DOHH2 (cell line): ENCODE results near the gene MRPS30.
"Not testable (repeated sequence)": the region's sequence is repeated elsewhere in the genome, so short reads cannot be mapped to it uniquely, and the experiment has no call there.

Source experiments
- H3F3A ChIP-seq: fragments of 200-600 bp; sonication (generic), shearing (Covaris generic); 2 replicates; pipeline ENCODE4 v1.6.0; 2016; ENCODE audit warnings: antibody characterized with exemption, mild to moderate bottlenecking; ENCODE audit not compliant: control insufficient read depth, insufficient read depth
- H3K27ac ChIP-seq: fragments of 200-600 bp; sonication (generic); 2 replicates; pipeline ENCODE4 v1.5.1; 2014; ENCODE audit warnings: low read depth, mild to moderate bottlenecking, low read length, moderate library complexity
- H3K27me3 ChIP-seq: fragments of 200-600 bp; sonication (generic); 2 replicates; pipeline ENCODE4 v1.6.1; 2014; ENCODE audit warnings: mild to moderate bottlenecking, low read length, mixed read lengths; ENCODE audit not compliant: control insufficient read depth
- H3K36me3 ChIP-seq: fragments of 200-600 bp; sonication (generic); 2 replicates; pipeline ENCODE4 v1.6.1; 2014; ENCODE audit warnings: mild to moderate bottlenecking, low read length, moderate library complexity, mixed read lengths; ENCODE audit not compliant: control insufficient read depth
- H3K4me1 ChIP-seq: fragments of 200-600 bp; sonication (generic); 2 replicates; pipeline ENCODE4 v1.6.1; 2014; ENCODE audit warnings: mild to moderate bottlenecking, low read length, mixed read lengths; ENCODE audit not compliant: control insufficient read depth
- H3K4me2 ChIP-seq: fragments of 200-600 bp; sonication (generic); 2 replicates; pipeline ENCODE4 v1.6.0; 2014; ENCODE audit warnings: mild to moderate bottlenecking, low read length, moderate library complexity
- H3K4me3 ChIP-seq: fragments of 200-600 bp; sonication (generic); 2 replicates; pipeline ENCODE4 v1.5.1; 2014; ENCODE audit warnings: mild to moderate bottlenecking, low read length, mixed read lengths
- H3K79me2 ChIP-seq: fragments of 200-600 bp; sonication (generic); 2 replicates; pipeline ENCODE4 v1.6.1; 2014; ENCODE audit warnings: mild to moderate bottlenecking, low read length, mixed read lengths; ENCODE audit not compliant: control insufficient read depth
- H3K9me2 ChIP-seq: fragments of 200-600 bp; sonication (generic); replicated peaks from 2 replicates; pipeline ENCODE4 v1.6.1; 2014; ENCODE audit warnings: mild to moderate bottlenecking, low read length, mixed read lengths; ENCODE audit not compliant: control insufficient read depth
- H3K9me3 ChIP-seq: fragments of 200-600 bp; sonication (generic); 2 replicates; pipeline ENCODE4 v1.6.1; 2014; ENCODE audit warnings: antibody characterized with exemption, low read length, mixed read lengths; ENCODE audit not compliant: control insufficient read depth, insufficient read depth
- H4K20me1 ChIP-seq: fragments of 200-600 bp; sonication (generic); 2 replicates; pipeline ENCODE4 v1.6.0; 2014; ENCODE audit warnings: low read depth, mild to moderate bottlenecking, antibody characterized with exemption, low read length, moderate library complexity; ENCODE audit not compliant: control insufficient read depth, insufficient read depth
- CTCF ChIP-seq: fragments of 200-600 bp; sonication (generic); IDR thresholded peaks from one replicate; pipeline ENCODE4 v1.5.1; 2014; ENCODE audit warnings: antibody characterized with exemption, mild to moderate bottlenecking, low read depth, low read length; ENCODE audit not compliant: poor library complexity, severe bottlenecking
- EZH2phosphoT487 ChIP-seq: fragments of 200-600 bp; sonication (generic); IDR thresholded peaks from 2 replicates; pipeline ENCODE4 v1.6.1; 2017; ENCODE audit warnings: borderline replicate concordance, mild to moderate bottlenecking, antibody characterized with exemption, low read length, moderate library complexity, mixed read lengths

MRPS30 gene

GRCh38 chr5:44783634-44784315 lies 25.0 kb upstream of the MRPS30 start:
- no peaks in the 10 kb centered on the region for H3K27me3 ChIP-seq
- H3K36me3 ChIP-seq: no peaks in the 10 kb centered on the region

DNA sequence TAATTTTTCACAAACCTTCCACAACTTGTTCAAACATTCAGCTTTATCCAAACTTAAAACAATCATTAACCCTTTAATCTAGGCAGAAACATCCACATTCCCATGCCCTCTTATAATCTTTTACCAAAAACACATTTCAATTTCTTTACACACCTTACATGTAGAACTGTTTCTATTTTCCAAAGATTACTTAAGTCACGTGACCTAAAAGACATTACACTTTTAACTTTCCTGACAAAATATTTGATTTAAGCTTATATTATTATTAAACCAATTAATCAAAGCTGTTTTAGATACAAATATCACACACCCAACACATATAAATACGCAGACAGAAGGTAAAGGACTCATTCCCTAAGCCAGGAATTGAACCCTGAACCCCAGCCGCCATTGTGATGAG lies 21.0 kb upstream of the MRPS30 start:
- Histone ChIP-seq H3K4me2 (no peak overlapping the region), H3K4me1 (no peaks in the 10 kb centered on the region), H3K79me2 (no peaks in the 10 kb centered on the region), H3K9me2 (no peaks in the 10 kb centered on the region), H3K36me3 (no peaks in the 10 kb centered on the region), H4K20me1 (no peaks in the 10 kb centered on the region), H3K27me3 (no peaks in the 10 kb centered on the region), H3K9me3 (no peaks in the 10 kb centered on the region), H3F3A (no peaks in the 10 kb centered on the region), H3K4me3 (no peak overlapping the region), H3K27ac (no peak overlapping the region)
- TF ChIP-seq EZH2phosphoT487 (no peak), CTCF (no peak)

More at GRCh38 chr5:44783634-44784315, 25.0 kb upstream of the MRPS30 start:
- TF ChIP-seq CTCF (no peak), EZH2phosphoT487 (no peak)
- Histone ChIP-seq H3K4me2 (no peak overlapping the region), H3F3A (no peaks in the 10 kb centered on the region), H4K20me1 (no peaks in the 10 kb centered on the region), H3K9me2 (no peaks in the 10 kb centered on the region; the same call in 1 of the 2 replicates), H3K4me1 (no peaks in the 10 kb centered on the region), H3K4me3 (no peak overlapping the region), H3K79me2 (no peaks in the 10 kb centered on the region), H3K27ac (no peak overlapping the region), H3K9me3 (no peaks in the 10 kb centered on the region)

GRCh38 chr5:44789372-44789995 lies 19.3 kb upstream of the MRPS30 start:
- H3K4me2 ChIP-seq, H4K20me1 ChIP-seq, H3K27me3 ChIP-seq, H3K9me2 ChIP-seq, H3K4me1 ChIP-seq, H3K79me2 ChIP-seq, H3K36me3 ChIP-seq, H3K4me3 ChIP-seq, H3K27ac ChIP-seq, H3F3A ChIP-seq, H3K9me3 ChIP-seq: not testable (repeated sequence)

DNA sequence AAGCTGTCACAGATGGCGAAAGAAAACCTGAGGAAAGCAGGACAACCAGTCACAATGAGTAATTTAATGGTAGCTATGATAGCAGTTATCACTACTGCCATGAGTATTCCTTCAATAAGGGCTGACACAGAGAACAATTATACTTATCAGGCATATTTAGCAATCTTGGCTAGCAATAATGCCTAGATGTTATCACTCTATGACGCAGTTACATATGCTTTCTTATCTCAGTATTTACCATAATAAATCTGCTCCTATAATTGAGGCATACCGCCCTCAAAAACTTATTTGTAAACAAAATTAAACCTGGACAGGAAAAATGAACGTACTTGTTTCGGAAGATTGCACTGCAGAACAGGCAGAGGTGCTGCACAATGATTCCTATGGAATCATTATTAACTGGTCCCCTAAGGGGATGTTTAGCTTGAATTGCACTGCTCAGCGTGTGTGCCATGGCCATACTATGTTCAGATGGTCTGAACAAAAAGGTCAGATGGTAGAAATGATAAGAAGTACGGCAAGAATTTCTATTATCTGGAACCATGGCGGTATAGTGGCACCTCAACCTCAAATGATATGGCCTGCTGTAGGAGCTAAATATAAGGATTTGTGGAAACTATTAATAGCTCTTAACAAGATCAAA lies 16.6 kb upstream of the MRPS30 start:
- H3F3A ChIP-seq, H3K27me3 ChIP-seq, H3K4me3 ChIP-seq, H4K20me1 ChIP-seq, H3K36me3 ChIP-seq, H3K27ac ChIP-seq, H3K4me1 ChIP-seq, H3K79me2 ChIP-seq, H3K4me2 ChIP-seq, H3K9me2 ChIP-seq: not testable (repeated sequence)
- peaks cover 21% of the 10 kb centered on the region for H3K9me3 ChIP-seq
